ENCODE results near the gene NDUFS5. TPM values are rescaled to one million over a fixed set of nuclear protein-coding genes. Genes with fewer than 3 reads are reported as not detected.
A peak's percentile ranks its signal among the peaks of the same experiment; 100 is the strongest.

Gene NDUFS5
- total RNA-seq, 1 donor from 2014 or later = 79.3 TPM

DNA sequence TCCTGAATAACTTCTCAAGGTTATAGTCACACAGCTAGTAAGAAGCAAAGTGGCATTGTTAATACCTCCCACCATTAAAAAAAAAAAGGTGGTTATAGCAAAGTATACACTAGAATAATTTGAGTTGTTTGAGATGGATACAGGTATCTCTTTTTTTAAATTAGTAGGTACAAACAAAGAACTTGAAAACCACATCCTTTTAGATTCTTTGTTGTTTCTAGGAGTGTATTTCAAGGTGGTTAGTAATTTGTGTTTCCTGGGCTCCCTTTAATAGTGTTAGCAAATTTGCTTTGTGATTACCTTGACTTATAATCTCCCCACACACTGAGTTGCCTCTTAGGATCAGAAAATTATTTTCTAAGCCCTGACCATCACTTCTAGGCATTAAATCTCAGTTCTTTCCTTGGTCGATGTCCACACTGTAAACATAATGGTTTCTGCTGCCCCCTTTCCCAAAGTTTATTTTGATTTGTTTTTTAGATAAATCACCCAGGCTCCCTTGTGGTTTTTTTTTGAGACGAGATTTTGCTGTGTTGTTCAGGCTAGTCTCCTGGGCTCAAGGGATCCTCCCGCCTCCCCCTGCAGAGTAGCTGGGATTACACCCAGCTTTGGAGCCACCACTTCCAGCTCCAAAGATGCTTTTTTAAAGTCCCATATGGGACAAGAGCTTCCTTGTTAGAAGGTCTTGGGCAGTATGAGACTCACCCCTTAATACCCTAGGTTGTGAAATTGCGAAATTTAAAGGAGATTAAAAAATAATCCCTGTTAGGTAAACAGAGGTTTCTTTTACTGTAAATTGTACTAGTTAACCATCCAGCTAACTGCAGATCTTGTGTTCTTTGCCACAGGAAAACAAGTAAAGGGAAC lies 28.9 kb upstream of the NDUFS5 start:
- ATAC-seq (ENCODE audit: low read depth) (no peak), DNase-seq (no peak)
- TF ChIP-seq, protein P1, sequence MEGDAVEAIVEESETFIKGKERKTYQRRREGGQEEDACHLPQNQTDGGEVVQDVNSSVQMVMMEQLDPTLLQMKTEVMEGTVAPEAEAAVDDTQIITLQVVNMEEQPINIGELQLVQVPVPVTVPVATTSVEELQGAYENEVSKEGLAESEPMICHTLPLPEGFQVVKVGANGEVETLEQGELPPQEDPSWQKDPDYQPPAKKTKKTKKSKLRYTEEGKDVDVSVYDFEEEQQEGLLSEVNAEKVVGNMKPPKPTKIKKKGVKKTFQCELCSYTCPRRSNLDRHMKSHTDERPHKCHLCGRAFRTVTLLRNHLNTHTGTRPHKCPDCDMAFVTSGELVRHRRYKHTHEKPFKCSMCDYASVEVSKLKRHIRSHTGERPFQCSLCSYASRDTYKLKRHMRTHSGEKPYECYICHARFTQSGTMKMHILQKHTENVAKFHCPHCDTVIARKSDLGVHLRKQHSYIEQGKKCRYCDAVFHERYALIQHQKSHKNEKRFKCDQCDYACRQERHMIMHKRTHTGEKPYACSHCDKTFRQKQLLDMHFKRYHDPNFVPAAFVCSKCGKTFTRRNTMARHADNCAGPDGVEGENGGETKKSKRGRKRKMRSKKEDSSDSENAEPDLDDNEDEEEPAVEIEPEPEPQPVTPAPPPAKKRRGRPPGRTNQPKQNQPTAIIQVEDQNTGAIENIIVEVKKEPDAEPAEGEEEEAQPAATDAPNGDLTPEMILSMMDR (IDR thresholded peaks at IDR 0.05) = no peak
- Mint-ChIP-seq H3K4me1 (peaks cover 39% of the 10 kb centered on the region), H3K36me3 (ENCODE audit: low read depth) (peaks cover 77% of the 10 kb centered on the region), H3K27ac (peak overlapping the region; percentile 30), H3K4me3 (no peak overlapping the region), H3K27me3 (no peaks in the 10 kb centered on the region), H3K9me3 (no peaks in the 10 kb centered on the region)
- intact Hi-C loops (cut with micrococcal nuclease) = no loop called here
- ChIA-PET CTCF (interaction anchor here (0.8 kb wide), 1 partner anchor 102 kb away, joined by 3 read pairs; no protein-coding TSS in a partner anchor), POLR2A (interaction anchor here (0.6 kb wide), 1 partner anchor 1014 kb away, joined by 3 read pairs; no protein-coding TSS in a partner anchor)

DNA sequence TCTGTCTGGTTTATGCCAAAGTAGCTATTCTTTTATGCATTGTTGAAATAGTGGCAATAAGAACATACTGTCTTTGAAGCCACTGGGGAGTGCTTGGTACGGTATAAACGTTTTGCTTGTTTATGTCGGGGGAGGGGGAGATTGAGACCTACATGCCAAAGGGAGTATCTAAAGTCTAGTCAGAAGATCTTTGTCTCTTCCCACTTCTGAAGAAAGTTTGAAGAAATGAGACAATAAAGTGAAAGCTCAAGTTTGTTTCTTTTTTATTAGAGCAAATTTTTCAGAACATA lies 28.3 kb upstream of the NDUFS5 start:
- no peaks in the 10 kb centered on the region for H3K9me3 Mint-ChIP-seq
- H3K36me3 Mint-ChIP-seq (ENCODE audit: low read depth) = peaks cover 75% of the 10 kb centered on the region
- ATAC-seq (ENCODE audit: low read depth) (no peak), DNase-seq (no peak)
- POLR2A ChIA-PET = no interaction called here
- TF ChIP-seq, protein P1 (IDR thresholded peaks at IDR 0.05) = no peak
- CTCF ChIA-PET = interaction anchor here (0.8 kb wide), 1 partner anchor 101 kb away, joined by 3 read pairs; no protein-coding TSS in a partner anchor
- intact Hi-C loops (cut with micrococcal nuclease) = no loop called here
- peaks cover 36% of the 10 kb centered on the region for H3K4me1 Mint-ChIP-seq
- no peaks in the 10 kb centered on the region for H3K27me3 Mint-ChIP-seq
- no peak overlapping the region for H3K4me3 Mint-ChIP-seq
- peak overlapping the region; percentile 30 for H3K27ac Mint-ChIP-seq

DNA sequence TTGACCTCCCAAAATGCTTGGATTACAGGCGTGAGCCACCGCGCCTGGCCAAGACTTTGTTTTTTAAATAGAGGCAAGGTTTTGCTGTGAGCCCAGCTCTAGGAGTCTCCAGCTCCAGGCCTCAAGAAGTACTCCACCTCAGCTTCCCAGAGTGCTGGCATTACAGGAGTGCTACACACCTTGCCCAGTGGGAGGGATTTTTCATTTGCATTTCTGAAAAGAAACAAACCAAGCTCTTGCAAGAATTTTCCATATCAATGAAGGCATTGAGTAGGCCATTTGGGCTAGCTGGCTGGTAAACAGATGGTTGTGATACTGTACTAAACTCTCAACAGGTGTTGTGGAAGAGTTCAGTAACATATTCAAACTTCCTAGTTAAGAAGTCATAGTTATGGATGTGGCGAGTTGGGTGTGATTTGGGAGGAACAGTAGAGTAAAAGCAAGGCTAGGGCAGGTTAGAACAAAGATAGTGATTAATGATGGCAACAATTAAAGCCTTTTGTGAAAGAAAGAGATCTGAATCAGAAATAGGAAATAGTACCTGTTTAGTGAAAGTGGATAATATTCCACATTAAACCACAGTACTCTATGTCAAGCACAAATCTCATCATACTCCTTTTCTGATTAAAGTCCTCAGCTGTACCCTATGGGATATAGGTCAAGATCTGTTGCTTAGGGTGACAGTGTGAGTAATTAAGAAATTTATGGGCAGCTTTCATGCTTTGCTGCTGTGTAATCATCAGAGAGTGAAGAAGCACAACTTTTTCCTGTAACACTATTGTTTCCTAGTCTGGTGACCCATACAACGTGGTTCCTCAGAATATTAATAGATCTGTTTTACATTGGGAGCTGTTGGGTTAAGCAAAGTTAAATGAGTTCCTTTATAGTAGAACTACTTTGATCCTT lies 24.4 kb upstream of the NDUFS5 start:
- DNase-seq = no peak
- Mint-ChIP-seq H3K27me3 (no peaks in the 10 kb centered on the region), H3K4me1 (peaks cover 18% of the 10 kb centered on the region), H3K27ac (no peak overlapping the region), H3K4me3 (no peak overlapping the region), H3K9me3 (no peaks in the 10 kb centered on the region), H3K36me3 (ENCODE audit: low read depth) (peaks cover 77% of the 10 kb centered on the region)
- TF ChIP-seq, protein P1 (IDR thresholded peaks at IDR 0.05) = no peak
- intact Hi-C loops (cut with micrococcal nuclease) = no loop called here
- no peak for ATAC-seq (ENCODE audit: low read depth)
- ChIA-PET POLR2A (interaction anchor here (0.6 kb wide), 1 partner anchor 809 kb away, joined by 4 read pairs; no protein-coding TSS in a partner anchor), CTCF (interaction anchor here (1.7 kb wide), 1 partner anchor 97 kb away, joined by 4 read pairs; no protein-coding TSS in a partner anchor)

DNA sequence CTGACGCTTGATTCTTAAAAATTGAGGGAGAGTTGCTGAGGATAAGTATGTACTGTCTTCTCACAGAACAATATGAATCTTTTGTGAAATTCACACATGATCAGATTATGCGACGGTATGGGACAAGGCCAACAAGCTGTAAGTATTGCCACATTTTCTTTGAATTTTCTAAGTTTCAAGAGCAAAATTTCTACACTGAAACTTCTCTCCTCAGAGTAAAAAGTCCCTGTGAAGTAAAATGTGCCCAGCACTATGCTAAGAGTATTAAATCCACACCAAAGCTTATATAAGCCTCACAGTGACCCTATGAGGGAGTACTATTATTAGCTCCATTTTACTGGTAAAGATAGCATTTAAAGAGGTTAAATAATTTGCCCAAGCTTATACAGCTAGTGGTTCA lies 22.9 kb upstream of the NDUFS5 start:
- Mint-ChIP-seq H3K27me3 (no peaks in the 10 kb centered on the region), H3K27ac (no peak overlapping the region), H3K4me3 (no peak overlapping the region), H3K4me1 (peaks cover 9% of the 10 kb centered on the region), H3K36me3 (ENCODE audit: low read depth) (peaks cover 80% of the 10 kb centered on the region), H3K9me3 (no peaks in the 10 kb centered on the region)
- no peak for ATAC-seq (ENCODE audit: low read depth)
- POLR2A ChIA-PET = no interaction called here
- TF ChIP-seq, protein P1 (IDR thresholded peaks at IDR 0.05) = no peak
- CTCF ChIA-PET = interaction anchor here (0.6 to 1.7 kb wide), 2 partner anchors 96 to 815 kb away, joined by 3 to 4 read pairs; no protein-coding TSS in a partner anchor
- intact Hi-C loops (cut with micrococcal nuclease) = no loop called here
- DNase-seq = no peak

Measured in activated B cell treated with CpG ODN at 0.5 μM for 24 hours (primary cell).